H9 (cell line): ENCODE results near the gene NOP53. TPM values are rescaled to one million over a fixed set of nuclear protein-coding genes. Genes with fewer than 3 reads are reported as not detected.

ENCODE experiments used
- DNase-seq: peaks from one replicate; pipeline ENCODE4 v3.0.0-alpha.2; 2017
- H2AFZ ChIP-seq: one replicate; pipeline ENCODE4 v1.6.1; 2013; ENCODE audit warnings: mild to moderate bottlenecking, low read length, control low read depth, moderate library complexity
- H2AK5ac ChIP-seq: 2 replicates; pipeline ENCODE4 v1.6.1; 2013; ENCODE audit warnings: low read length, control low read depth, mixed read lengths; ENCODE audit not compliant: insufficient read length
- H2BK120ac ChIP-seq: one replicate; pipeline ENCODE4 v1.6.1; 2013; ENCODE audit warnings: low read depth, mild to moderate bottlenecking, low read length, control low read depth, inconsistent platforms; ENCODE audit not compliant: poor library complexity, severe bottlenecking
- H2BK12ac ChIP-seq: 2 replicates; pipeline ENCODE4 v1.6.1; 2013; ENCODE audit warnings: low read length, control low read depth, mixed read lengths, low read depth; ENCODE audit not compliant: insufficient read length
- H2BK15ac ChIP-seq: 2 replicates; pipeline ENCODE4 v1.6.1; 2013; ENCODE audit warnings: low read depth, low read length, control low read depth
- H2BK20ac ChIP-seq: one replicate; pipeline ENCODE4 v1.6.1; 2013; ENCODE audit warnings: low read depth, mild to moderate bottlenecking, low read length, control low read depth, inconsistent platforms; ENCODE audit not compliant: poor library complexity, severe bottlenecking
- H2BK5ac ChIP-seq: 2 replicates; pipeline ENCODE4 v1.6.1; 2013; ENCODE audit warnings: low read length, control low read depth, mixed read lengths; ENCODE audit not compliant: insufficient read length
- H3K14ac ChIP-seq: 2 replicates; pipeline ENCODE4 v1.6.1; 2013; ENCODE audit warnings: low read length, control low read depth; ENCODE audit not compliant: insufficient read depth
- H3K18ac ChIP-seq: 2 replicates; pipeline ENCODE4 v1.6.1; 2013; ENCODE audit warnings: low read depth, mild to moderate bottlenecking, mixed read lengths, low read length, control low read depth; ENCODE audit not compliant: insufficient read length
- H3K23ac ChIP-seq: 2 replicates; pipeline ENCODE4 v1.6.1; 2013; ENCODE audit warnings: low read length, control low read depth, mixed read lengths, low read depth; ENCODE audit not compliant: insufficient read length
- H3K23me2 ChIP-seq: 2 replicates; pipeline ENCODE4 v1.6.1; 2013; ENCODE audit warnings: low read depth, mild to moderate bottlenecking, mixed read lengths, low read length, control low read depth; ENCODE audit not compliant: insufficient read length, poor library complexity, severe bottlenecking
- H3K27ac ChIP-seq: 2 replicates; pipeline ENCODE4 v1.5.1; 2013; ENCODE audit warnings: low read length, control low read depth, mixed read lengths, low read depth; ENCODE audit not compliant: insufficient read length
- H3K27me3 ChIP-seq: 2 replicates; pipeline ENCODE4 v1.6.1; 2013; ENCODE audit warnings: low read length, control low read depth, inconsistent platforms; ENCODE audit not compliant: insufficient read depth
- H3K4ac ChIP-seq: 2 replicates; pipeline ENCODE4 v1.6.1; 2013; ENCODE audit warnings: low read depth, mild to moderate bottlenecking, control low read depth, inconsistent platforms, low read length, moderate library complexity
- H3K4me1 ChIP-seq: 2 replicates; pipeline ENCODE4 v1.6.1; 2013; ENCODE audit warnings: low read length, control low read depth, inconsistent platforms; ENCODE audit not compliant: insufficient read depth
- H3K4me2 ChIP-seq: 2 replicates; pipeline ENCODE4 v1.6.1; 2013; ENCODE audit warnings: low read length, control low read depth, mixed read lengths; ENCODE audit not compliant: insufficient read length, insufficient read depth
- H3K56ac ChIP-seq: 2 replicates; pipeline ENCODE4 v1.6.1; 2013; ENCODE audit warnings: low read depth, mild to moderate bottlenecking, mixed read lengths, low read length, control low read depth; ENCODE audit not compliant: insufficient read length
- H3K79me1 ChIP-seq: 2 replicates; pipeline ENCODE4 v1.6.1; 2013; ENCODE audit warnings: low read depth, mild to moderate bottlenecking, moderate library complexity, low read length, control low read depth, inconsistent platforms; ENCODE audit not compliant: insufficient read depth, poor library complexity, severe bottlenecking
- H3K79me2 ChIP-seq: 2 replicates; pipeline ENCODE4 v1.6.1; 2013; ENCODE audit warnings: low read length, control low read depth, inconsistent platforms; ENCODE audit not compliant: insufficient read depth
- H3K9ac ChIP-seq: 2 replicates; pipeline ENCODE4 v1.6.1; 2013; ENCODE audit warnings: low read length, control low read depth, mixed read lengths; ENCODE audit not compliant: insufficient read length; ENCODE audit errors: extremely low read depth
- H3K9me3 ChIP-seq: one replicate; pipeline ENCODE4 v1.6.1; 2013; ENCODE audit warnings: low read depth, low read length, inconsistent platforms; ENCODE audit not compliant: control insufficient read depth
- H3T11ph ChIP-seq: one replicate; pipeline ENCODE4 v1.6.1; 2013; ENCODE audit warnings: mild to moderate bottlenecking, low read length, control low read depth, inconsistent platforms
- H4K20me1 ChIP-seq: one replicate; pipeline ENCODE4 v1.6.1; 2013; ENCODE audit not compliant: control insufficient read depth, insufficient read length, insufficient read depth
- H4K5ac ChIP-seq: 2 replicates; pipeline ENCODE4 v1.6.1; 2013; ENCODE audit warnings: low read depth, mild to moderate bottlenecking, mixed read lengths, low read length, control low read depth; ENCODE audit not compliant: insufficient read length
- H4K8ac ChIP-seq: replicated peaks from 2 replicates; pipeline ENCODE4 v1.6.1; 2013; ENCODE audit warnings: low read length, control low read depth, mixed read lengths, low read depth; ENCODE audit not compliant: insufficient read length
- H4K91ac ChIP-seq: 2 replicates; pipeline ENCODE4 v1.6.1; 2013; ENCODE audit warnings: low read depth, mild to moderate bottlenecking, moderate library complexity, mixed read lengths, low read length, control low read depth; ENCODE audit not compliant: insufficient read length
- H3K27ac Mint-ChIP-seq, 3 experiments: 2 replicates in 2 of 3; 3 replicates in 1 of 3; pipeline ENCODE4 v1.8.0; 2020 to 2021; ENCODE audit warnings: mixed read lengths in 3 of 3, mild to moderate bottlenecking in 1 of 3, moderate library complexity in 1 of 3
- H3K27me3 Mint-ChIP-seq: 2 replicates; pipeline ENCODE4 v1.8.0; 2021; ENCODE audit warnings: low read depth, mild to moderate bottlenecking, moderate library complexity, mixed read lengths
- H3K36me3 Mint-ChIP-seq, 3 experiments: 2 replicates in 2 of 3; 3 replicates in 1 of 3; pipeline ENCODE4 v1.8.0; 2020 to 2021; ENCODE audit warnings: low read depth in 3 of 3, mixed read lengths in 3 of 3; ENCODE audit not compliant: insufficient read depth in 1 of 3
- H3K4me1 Mint-ChIP-seq, 2 experiments: 2 replicates each; pipeline ENCODE4 v1.8.0; 2020; ENCODE audit warnings: mixed read lengths in 2 of 2
- H3K4me3 Mint-ChIP-seq, 2 experiments: 2 replicates in 1 of 2; 3 replicates in 1 of 2; pipeline ENCODE4 v1.8.0; 2020 to 2021; ENCODE audit warnings: mild to moderate bottlenecking in 2 of 2, mixed read lengths in 2 of 2, moderate library complexity in 1 of 2
- H3K9me3 Mint-ChIP-seq, 2 experiments: 2 replicates in 1 of 2; 3 replicates in 1 of 2; pipeline ENCODE4 v1.8.0; 2020; ENCODE audit warnings: mild to moderate bottlenecking in 2 of 2, mixed read lengths in 2 of 2, moderate library complexity in 1 of 2
- WGBS: extraction: QIAGEN DNeasy Blood & Tissue Kit; methylation state at CpG from one replicate; pipeline ENCODE4 v1.1.7; 2013; ENCODE audit warnings: missing lambda C conversion rate, low lambda C conversion rate, mixed read lengths; ENCODE audit not compliant: insufficient read length; ENCODE audit errors: extremely low coverage; 5-methylcytosine and 5-hydroxymethylcytosine counted together
- total RNA-seq: library from RNA; stranded (reverse); gene quantifications from 2 replicates; pipeline ENCODE4 v1.2.1, GENCODE V29; 2021
- TF ChIP-seq, protein P1 (sequence below): fragments of 200-600 bp; sonication (generic); conservative IDR thresholded peaks from 3 replicates; pipeline ENCODE4 v1.8.0; 2021; ENCODE audit warnings: antibody characterized with exemption, mild to moderate bottlenecking

The NOP53 gene
- total RNA-seq, 1 experiment from 2014 or later = 325 TPM

DNA sequence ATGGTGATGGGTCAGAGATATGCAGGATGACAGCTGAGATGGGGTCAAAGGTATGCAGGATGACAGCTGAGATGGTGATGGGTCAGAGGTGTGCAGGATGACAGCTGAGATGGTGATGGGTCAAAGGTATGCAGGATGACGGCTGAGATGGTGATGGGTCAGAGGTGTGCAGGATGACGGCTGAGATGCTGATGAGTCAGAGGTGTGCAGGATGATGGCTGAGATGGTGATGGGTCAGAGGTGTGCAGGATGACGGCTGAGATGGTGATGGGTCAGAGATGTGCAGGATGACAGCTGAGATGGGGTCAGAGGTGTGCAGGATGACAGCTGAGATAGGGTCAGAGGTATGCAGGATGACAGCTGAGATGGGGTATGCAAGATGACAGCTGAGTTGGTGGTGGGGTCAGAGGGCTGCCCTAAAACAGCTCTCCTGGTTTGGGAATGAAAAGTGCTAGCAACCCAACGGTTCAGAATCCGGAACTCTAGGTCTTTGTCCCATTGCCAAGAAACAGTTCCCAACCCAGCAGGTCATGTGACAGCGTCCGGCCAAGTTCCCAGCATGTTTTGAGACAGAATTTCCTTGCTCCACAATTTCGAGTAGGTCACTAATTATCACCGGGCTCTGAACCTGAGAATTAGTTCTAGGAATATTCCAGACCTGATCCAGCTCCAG lies 36.4 kb downstream of the NOP53 start:
- Mint-ChIP-seq H3K27me3 (no peaks in the 10 kb centered on the region), H3K9me3 (no peaks in the 10 kb centered on the region), H3K27ac (no peak overlapping the region), H3K4me3 (0 out of 5 replicates have a peak overlapping the region, but pooled peaks have one; percentile 8 to 10), H3K36me3 (peaks cover 41 to 65% (median 63%) of the 10 kb centered on the region in 3 experiments), H3K4me1 (peaks cover 8 to 21% of the 10 kb centered on the region in 2 experiments)
- Histone ChIP-seq H2BK12ac (no peak overlapping the region), H3K23ac (no peak overlapping the region), H3K56ac (no peak overlapping the region), H3K14ac (no peak overlapping the region), H3K4me1 (peaks cover 1% of the 10 kb centered on the region; the same call in 1 of the 2 replicates), H2AK5ac (no peak overlapping the region), H2BK5ac (no peak overlapping the region), H4K5ac (no peak overlapping the region), H3K27me3 (no peaks in the 10 kb centered on the region), H3K79me1 (peaks cover 8% of the 10 kb centered on the region), H2BK20ac (no peak overlapping the region), H3K79me2 (peaks cover 8% of the 10 kb centered on the region; the same call in 1 of the 2 replicates), H3K23me2 (peaks cover 8% of the 10 kb centered on the region), H2BK120ac (no peak overlapping the region), H4K8ac (no peak overlapping the region), H3K18ac (no peak overlapping the region), H2AFZ (no peak overlapping the region), H3K4ac (no peak overlapping the region), H2BK15ac (no peak overlapping the region), H4K91ac (no peak overlapping the region), H3K4me2 (no peak overlapping the region), H3K9me3 (no peaks in the 10 kb centered on the region), H4K20me1 (peaks cover 5% of the 10 kb centered on the region), H3K27ac (no peak overlapping the region), H3T11ph (no peak overlapping the region), H3K9ac (no peak overlapping the region)
- WGBS = no CpG with 5 or more reads among the region's 9 CpGs
- TF ChIP-seq, protein P1, sequence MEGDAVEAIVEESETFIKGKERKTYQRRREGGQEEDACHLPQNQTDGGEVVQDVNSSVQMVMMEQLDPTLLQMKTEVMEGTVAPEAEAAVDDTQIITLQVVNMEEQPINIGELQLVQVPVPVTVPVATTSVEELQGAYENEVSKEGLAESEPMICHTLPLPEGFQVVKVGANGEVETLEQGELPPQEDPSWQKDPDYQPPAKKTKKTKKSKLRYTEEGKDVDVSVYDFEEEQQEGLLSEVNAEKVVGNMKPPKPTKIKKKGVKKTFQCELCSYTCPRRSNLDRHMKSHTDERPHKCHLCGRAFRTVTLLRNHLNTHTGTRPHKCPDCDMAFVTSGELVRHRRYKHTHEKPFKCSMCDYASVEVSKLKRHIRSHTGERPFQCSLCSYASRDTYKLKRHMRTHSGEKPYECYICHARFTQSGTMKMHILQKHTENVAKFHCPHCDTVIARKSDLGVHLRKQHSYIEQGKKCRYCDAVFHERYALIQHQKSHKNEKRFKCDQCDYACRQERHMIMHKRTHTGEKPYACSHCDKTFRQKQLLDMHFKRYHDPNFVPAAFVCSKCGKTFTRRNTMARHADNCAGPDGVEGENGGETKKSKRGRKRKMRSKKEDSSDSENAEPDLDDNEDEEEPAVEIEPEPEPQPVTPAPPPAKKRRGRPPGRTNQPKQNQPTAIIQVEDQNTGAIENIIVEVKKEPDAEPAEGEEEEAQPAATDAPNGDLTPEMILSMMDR = no peak
- no peak for DNase-seq
